Inferior parietal cortex (tissue), 1 donor: ENCODE data around the gene NOL3.
"Not testable (repeated sequence)": the region's sequence is repeated elsewhere in the genome, so short reads cannot be mapped to it uniquely, and the experiment has no call there.

Experiments
- DNase-seq: peaks from one replicate; pipeline ENCODE4 v3.0.0-alpha.2; 2016; ENCODE audit errors: extremely low spot score

Gene NOL3

GRCh38 chr16:67170168-67170948, at the start of gene NOL3:
Gene NOL3, plus strand, starts transcription at chr16:67170538.
- DNase-seq = peak; percentile 16

GRCh38 chr16:67122799-67123198, 47.5 kb upstream of the NOL3 start:
- not testable (repeated sequence) for DNase-seq

- DNase-seq = no peak
These were observed 41.9 kb upstream of the NOL3 start for GRCh38 chr16:67128417-67128816.

- DNase-seq = no peak
These were observed 41.5 kb upstream of the NOL3 start for GRCh38 chr16:67128887-67129286.

- DNase-seq = no peak
These were observed 40.9 kb upstream of the NOL3 start for GRCh38 chr16:67129422-67129821.

- no peak for DNase-seq
These were observed 32.7 kb upstream of the NOL3 start for GRCh38 chr16:67137605-67138004.

- DNase-seq = no peak
These were observed 28.9 kb upstream of the NOL3 start for GRCh38 chr16:67141391-67141790.

GRCh38 chr16:67142342-67142741, 28.0 kb upstream of the NOL3 start:
- no peak for DNase-seq

GRCh38 chr16:67144943-67145342, 25.4 kb upstream of the NOL3 start:
- no peak for DNase-seq

- DNase-seq = no peak
These were observed 24.6 kb upstream of the NOL3 start for GRCh38 chr16:67145746-67146145.

GRCh38 chr16:67146523-67147357, 23.6 kb upstream of the NOL3 start:
- DNase-seq = no peak

- DNase-seq = no peak
These were observed 22.7 kb upstream of the NOL3 start for GRCh38 chr16:67147437-67148140.

- DNase-seq = no peak
These were observed 22.1 kb upstream of the NOL3 start for GRCh38 chr16:67148221-67148620.

- DNase-seq = no peak
These were observed 21.6 kb upstream of the NOL3 start for GRCh38 chr16:67148656-67149275.

- no peak for DNase-seq
These were observed 20.9 kb upstream of the NOL3 start for GRCh38 chr16:67149276-67150046.

- no peak for DNase-seq
These were observed 20.1 kb upstream of the NOL3 start for GRCh38 chr16:67150047-67150832.

GRCh38 chr16:67150833-67151396, 19.4 kb upstream of the NOL3 start, which contains the start of gene B3GNT9:
Gene B3GNT9, minus strand, starts transcription at chr16:67150998. Its CDS starts 513 bp downstream, at chr16:67150485.
- DNase-seq = peak; percentile 66

- DNase-seq = no peak
These were observed 18.8 kb upstream of the NOL3 start for GRCh38 chr16:67151431-67152097.

GRCh38 chr16:67154578-67155294, 15.6 kb upstream of the NOL3 start:
- no peak for DNase-seq
